ENCODE data around the gene CD80.
"Not testable (repeated sequence)": the region's sequence is repeated elsewhere in the genome, so short reads cannot be mapped to it uniquely, and the experiment has no call there.

Gene CD80

DNA sequence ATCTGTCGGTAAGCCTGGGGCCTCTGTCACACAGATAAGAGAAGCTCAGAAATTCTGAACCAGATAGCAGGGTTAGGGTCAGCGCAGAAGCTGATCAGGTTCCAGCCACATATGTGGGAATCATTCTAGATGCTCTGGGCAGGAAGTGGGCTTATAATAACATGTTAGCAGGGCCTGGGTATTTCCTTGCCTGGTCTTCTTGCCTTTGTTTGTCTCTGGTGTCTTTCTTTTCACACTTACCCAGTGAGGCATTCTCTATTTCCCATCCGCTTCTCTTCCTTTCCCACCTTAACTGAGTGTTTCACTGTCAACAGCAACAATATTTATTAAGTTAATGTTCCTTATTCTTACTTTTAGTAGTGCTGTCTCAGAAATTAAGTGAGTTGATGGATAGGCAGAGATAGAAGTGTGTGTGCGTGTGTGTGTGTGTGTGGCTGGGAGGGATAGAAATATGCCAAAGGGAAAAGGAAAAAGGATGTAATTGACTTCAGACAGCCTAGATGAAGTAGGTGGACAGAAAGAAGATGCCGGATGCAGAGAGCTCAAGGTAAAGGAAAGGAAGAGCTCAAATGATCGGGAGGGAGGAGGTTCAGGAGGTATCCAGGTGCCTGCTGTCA is 40.3 kb upstream of the CD80 start:
- TF ChIP-seq, protein P1, sequence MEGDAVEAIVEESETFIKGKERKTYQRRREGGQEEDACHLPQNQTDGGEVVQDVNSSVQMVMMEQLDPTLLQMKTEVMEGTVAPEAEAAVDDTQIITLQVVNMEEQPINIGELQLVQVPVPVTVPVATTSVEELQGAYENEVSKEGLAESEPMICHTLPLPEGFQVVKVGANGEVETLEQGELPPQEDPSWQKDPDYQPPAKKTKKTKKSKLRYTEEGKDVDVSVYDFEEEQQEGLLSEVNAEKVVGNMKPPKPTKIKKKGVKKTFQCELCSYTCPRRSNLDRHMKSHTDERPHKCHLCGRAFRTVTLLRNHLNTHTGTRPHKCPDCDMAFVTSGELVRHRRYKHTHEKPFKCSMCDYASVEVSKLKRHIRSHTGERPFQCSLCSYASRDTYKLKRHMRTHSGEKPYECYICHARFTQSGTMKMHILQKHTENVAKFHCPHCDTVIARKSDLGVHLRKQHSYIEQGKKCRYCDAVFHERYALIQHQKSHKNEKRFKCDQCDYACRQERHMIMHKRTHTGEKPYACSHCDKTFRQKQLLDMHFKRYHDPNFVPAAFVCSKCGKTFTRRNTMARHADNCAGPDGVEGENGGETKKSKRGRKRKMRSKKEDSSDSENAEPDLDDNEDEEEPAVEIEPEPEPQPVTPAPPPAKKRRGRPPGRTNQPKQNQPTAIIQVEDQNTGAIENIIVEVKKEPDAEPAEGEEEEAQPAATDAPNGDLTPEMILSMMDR (IDR thresholded peaks at IDR 0.05; ENCODE audit: low read depth, low read length, missing control alignments) = no peak
- no peak for DNase-seq (ENCODE audit: extremely low read depth, low read depth)
- no peak overlapping the region for H3K4me3 ChIP-seq (replicated peaks; ENCODE audit: low read depth, low read length)

DNA sequence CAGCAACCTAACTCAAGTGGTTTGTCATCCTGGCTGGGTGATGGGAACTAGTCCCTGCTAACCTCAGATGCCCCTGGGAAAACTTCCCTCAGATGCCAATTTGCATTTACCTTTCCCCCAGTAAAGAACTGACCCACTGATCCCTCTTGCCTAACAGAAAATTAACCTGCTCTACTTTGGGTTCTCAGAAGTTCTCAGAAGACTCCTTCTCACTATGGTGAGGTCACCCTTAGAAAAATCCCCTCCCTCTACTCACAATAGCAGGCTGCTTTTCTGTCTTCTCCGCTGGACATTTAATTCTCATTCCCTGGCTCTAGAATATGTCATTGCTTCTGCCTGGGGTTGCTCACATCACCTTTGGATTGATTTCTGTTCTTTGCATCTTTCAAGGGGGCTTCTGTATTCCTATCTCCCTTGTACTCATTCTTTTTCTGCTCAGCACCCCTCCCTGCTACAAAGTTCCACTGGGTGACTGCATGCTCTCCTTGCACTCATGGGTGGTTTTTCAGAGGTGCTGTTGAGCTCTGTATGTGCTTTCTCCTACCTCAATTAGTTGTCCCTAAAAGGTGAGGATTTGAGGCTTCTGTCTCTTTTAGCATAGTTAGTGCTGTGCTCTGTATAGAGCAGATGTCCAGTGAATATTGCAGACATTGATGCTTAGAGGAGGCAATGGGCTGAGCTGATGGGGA is 39.1 kb upstream of the CD80 start:
- no peak overlapping the region for H3K4me3 ChIP-seq (replicated peaks; ENCODE audit: low read depth, low read length)
- no peak for DNase-seq (ENCODE audit: extremely low read depth, low read depth)
- TF ChIP-seq, protein P1 (IDR thresholded peaks at IDR 0.05; ENCODE audit: low read depth, low read length, missing control alignments) = no peak

DNA sequence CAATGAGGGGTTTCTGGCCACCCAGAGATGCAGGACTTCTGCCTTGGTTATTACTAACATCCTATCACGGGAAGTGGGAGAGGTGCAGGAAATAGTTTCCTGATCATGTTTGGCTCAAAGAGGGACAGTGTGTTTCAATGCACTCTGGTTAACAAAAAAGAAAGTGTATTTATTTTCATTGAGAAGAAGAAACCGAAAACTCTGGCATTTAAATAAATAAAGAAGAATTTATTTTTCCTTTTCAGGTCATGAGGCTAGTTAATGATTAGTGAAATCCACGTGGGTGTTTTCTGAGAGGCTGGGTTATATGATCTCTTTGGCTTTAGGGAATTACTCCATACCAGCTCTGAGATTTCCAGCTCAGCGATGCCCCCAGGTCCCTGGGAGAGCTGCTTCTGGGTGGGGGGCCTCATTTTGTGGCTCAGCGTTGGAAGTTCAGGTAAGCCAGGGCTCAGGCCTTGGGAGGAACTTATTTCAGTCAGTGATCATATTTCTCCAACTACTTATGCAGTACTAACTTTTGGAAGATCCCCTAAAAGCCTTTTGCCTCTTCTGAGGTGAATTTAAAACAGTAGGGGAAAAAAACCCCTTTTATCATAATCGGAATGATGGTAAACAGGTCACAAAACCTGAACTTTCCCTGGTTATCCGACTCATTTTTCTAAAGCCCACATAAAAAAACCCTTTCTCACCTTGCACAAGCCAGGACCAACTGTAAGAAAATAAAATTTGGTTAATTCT is 38.3 kb upstream of the CD80 start, which contains the start of gene PLA1A:
Gene PLA1A (plus strand): TSS at position 338 of the 741 bp plus-strand sequence. CDS start 29 bp downstream, at position 367.
- no peak for DNase-seq (ENCODE audit: extremely low read depth, low read depth)
- no peak within 1 kb of the TSS for H3K4me3 ChIP-seq (replicated peaks; ENCODE audit: low read depth, low read length)
- TF ChIP-seq, protein P1 (IDR thresholded peaks at IDR 0.05; ENCODE audit: low read depth, low read length, missing control alignments) = no peak

DNA sequence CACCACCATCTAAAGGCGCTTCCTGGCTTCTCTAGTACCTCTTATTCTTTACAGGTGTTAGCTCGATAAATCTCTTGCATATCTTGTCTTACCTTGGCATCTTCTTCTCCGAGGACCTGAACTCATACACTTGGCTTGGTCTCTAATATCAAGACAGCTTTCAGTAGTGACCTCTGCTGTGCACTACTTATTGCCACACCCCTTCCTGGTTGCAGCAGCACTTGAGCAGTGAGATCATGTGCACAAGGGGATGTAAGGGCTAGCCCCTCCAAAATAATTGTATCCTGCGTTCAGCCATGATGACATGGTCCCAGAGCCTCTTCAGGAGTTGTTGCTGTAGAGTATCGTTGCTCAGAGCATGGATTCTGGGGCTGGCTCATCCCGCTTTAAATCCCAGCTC is 37.0 kb upstream of the CD80 start:
- no peak overlapping the region for H3K4me3 ChIP-seq (replicated peaks; ENCODE audit: low read depth, low read length)
- DNase-seq (ENCODE audit: extremely low read depth, low read depth) = no peak
- TF ChIP-seq, protein P1 (IDR thresholded peaks at IDR 0.05; ENCODE audit: low read depth, low read length, missing control alignments) = no peak

DNA sequence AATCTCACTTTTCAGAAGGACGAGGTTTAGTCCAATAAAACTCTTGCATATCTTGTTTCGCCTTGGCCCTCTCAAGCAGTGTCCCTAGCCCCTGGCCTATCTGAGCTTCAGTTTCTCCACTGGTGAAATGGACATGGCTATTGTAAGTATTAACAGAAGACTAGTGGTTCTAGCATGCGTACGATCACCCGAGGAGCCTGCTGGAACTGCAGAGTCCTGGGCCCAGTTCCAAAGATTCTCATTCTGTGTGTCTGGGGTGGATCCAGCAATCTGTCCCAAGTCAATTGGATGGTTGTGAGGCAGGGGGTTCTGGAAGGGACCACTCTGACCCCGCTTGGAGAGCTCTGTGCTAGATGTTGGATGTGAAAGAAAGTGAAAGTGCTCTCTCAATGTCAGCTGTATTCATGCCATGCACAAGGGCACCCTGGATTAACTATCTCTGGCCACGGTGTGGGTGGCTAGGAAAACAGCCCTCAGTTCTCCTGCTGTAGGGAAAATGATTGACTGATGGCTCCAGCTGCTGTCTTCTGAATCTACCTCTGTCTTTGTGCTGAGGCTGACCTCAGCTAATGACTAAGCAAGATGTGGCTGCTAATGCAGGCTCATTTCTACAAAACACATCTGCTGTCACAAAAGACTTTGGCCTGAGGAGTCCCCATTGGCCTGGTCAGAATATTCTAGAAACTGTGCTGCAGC is 36.4 kb upstream of the CD80 start:
- TF ChIP-seq, protein P1 (IDR thresholded peaks at IDR 0.05; ENCODE audit: low read depth, low read length, missing control alignments) = no peak
- no peak for DNase-seq (ENCODE audit: extremely low read depth, low read depth)
- H3K4me3 ChIP-seq (replicated peaks; ENCODE audit: low read depth, low read length) = no peak overlapping the region

DNA sequence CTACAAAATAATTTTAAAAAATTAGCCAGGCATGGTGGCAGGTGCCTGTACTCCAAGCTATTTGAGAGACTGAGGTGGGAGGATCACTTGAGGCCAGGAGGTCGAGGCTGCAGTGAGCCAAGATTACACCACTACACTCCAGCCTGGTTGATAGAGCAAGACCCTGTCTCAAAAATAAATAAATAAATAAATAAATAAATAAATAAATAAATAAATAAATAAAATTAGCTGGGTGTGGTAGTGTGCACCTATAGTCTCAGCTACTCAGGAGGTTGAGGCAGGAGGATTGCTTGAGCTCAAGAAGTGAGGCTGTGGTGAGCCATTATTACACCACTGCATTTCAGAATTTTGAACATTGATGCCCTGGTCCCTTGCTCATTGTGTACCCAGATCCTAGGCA is 35.5 kb upstream of the CD80 start:
- DNase-seq (ENCODE audit: extremely low read depth, low read depth); H3K4me3 ChIP-seq (replicated peaks; ENCODE audit: low read depth, low read length): not testable (repeated sequence)

DNA sequence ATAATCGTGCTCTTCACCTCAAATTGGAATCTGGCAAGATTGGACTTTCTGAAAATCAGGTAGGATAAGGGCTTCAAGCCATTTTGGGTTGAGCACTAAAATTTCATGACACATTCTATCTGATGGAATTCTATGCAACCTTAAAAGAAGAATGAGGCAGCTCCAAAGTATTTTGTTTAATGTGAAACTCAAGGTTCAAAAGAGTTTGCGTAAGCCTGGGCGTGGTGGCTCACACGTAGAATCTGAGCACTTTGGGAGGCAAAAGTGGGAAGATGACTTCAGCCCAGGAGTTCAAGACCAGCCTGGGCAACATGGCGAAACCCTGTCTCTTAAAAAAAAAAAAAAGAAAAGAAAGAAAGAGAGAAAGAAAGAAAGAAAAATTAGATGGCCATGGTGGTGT is 34.7 kb upstream of the CD80 start:
- no peak for DNase-seq (ENCODE audit: extremely low read depth, low read depth)
- no peak overlapping the region for H3K4me3 ChIP-seq (replicated peaks; ENCODE audit: low read depth, low read length)
- TF ChIP-seq, protein P1 (IDR thresholded peaks at IDR 0.05; ENCODE audit: low read depth, low read length, missing control alignments) = no peak
